Smooth muscle cell of the brain vasculature (primary cell): ENCODE measurements around the gene PRR15L.
"Not testable (repeated sequence)": the region's sequence is repeated elsewhere in the genome, so short reads cannot be mapped to it uniquely, and the experiment has no call there.

Experiments used
- DNase-seq: peaks from one replicate; pipeline ENCODE4 v3.0.0-alpha.2; 2012; ENCODE audit warnings: low read depth, low spot score

Gene PRR15L

DNA sequence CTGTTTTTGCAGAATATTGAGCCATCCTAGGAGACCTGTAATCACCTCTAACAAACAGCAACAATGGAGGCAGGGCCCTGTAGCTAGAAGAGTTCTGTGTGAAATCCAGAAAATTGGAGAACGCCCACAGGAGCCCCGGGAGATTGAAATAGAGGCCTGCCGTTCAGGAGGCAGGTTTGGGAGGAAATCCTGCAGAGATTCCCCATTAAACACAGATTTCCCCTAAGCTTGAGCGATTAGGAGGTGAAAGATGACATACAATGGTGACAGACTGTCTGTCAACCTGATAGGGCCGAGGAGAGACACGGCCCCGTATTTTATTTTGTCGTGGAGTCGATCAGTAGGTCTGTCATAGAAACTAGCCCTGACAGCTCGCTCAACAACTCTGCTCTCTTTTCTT, 31.5 kb upstream of the PRR15L start:
- DNase-seq: no peak

DNA sequence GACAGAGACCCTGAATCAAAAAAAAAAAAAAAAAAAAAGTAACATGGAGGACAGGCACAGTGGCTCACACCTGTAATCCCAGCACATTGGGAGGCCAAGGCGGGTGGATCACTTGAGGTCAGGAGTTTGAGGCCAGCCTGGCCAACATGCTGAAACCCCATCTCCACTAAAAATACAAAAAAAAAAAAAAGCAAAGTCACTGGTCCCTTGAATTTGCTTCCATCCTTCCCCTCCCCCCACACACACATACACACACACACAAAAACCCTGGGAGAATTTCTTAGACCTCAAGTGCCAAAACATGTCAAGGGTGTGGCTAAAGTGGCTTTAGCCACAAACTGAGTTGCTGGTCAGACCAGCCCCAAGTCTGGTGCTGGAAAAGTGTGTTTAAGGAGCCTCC, 30.8 kb upstream of the PRR15L start:
- DNase-seq: not testable (repeated sequence)

DNA sequence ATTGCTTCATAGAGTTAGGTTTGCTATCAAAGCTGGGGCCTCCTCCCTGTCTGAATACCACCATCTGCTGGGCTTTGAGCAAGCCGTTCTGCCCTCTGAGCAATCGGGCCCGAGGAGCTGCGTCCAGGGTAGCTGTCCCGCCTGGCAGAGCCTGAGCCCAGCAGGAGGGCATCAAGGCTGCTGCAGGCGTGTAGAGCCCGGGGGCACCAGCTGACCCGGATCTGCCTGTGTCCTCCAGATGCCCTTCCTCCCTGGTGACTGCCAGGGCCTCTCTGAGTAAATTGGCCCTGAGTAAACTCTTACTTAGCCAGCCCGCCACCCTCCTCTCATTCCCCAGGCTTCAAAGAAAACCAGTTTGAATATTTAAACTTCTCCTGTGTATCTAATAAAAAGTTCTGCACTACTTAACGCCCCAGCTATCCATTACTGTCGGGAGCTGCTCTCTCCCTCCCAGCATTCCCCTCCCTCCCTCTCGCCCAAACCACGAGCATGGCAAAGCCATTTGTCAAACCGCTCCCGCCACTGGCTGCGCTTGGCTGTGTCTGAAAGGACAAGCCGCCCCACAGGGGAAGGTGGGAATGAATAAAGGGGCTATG, 29.7 kb upstream of the PRR15L start:
- DNase-seq: no peak

DNA sequence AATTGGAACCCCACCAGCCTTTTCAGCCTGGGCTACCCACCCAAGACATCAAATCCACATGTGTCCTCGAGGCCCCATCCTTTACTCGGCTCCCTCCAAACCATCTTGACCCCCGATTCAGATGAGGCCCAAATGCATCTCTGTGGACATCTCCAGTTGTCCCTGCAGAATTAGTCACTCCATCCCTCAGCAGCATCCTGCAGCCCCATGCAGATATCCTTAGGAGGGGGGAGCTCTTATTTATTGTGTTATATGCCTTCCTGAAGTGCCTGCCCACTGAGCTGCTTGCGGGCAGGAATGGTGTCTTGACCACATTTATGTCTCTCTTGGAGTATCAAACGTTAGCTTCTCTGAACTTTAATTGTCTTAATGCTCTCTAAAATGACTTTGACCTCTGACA, 28.8 kb upstream of the PRR15L start:
- DNase-seq: no peak

DNA sequence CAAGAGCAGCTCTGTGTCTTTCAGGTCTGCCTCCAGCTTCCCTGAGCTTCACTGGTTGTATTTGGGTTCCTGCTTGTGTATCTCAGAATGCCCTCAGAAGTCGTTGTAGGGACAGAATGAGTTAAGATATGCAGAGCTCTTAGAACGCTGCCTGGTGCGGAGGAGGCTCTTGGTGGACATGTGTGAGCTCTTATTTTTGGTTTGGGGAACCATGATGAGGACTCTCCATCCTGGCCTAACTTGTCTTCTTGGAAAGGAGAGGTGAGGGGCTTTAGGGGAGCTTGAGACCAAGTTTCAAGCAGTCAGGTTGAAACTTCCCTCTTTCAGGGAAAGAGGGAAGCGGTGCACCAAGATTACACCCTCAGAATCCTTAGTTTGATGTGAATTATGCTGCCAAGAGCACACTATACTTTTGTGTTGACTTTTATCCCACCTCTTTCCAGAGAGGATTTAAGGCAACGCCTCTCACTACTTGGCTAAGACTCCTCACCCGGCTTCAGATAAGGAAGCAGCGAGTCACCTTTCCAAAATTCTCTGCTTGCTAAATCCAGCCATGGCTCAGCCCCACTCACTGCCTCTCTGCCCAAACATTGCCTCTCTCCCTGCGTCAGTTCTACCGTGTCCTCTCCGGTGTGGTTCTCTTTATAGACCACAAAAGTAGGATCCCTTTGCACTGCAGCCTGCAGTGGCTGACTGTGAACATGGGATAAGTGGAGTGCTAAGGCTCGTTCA, 26.0 kb upstream of the PRR15L start:
- DNase-seq: no peak

DNA sequence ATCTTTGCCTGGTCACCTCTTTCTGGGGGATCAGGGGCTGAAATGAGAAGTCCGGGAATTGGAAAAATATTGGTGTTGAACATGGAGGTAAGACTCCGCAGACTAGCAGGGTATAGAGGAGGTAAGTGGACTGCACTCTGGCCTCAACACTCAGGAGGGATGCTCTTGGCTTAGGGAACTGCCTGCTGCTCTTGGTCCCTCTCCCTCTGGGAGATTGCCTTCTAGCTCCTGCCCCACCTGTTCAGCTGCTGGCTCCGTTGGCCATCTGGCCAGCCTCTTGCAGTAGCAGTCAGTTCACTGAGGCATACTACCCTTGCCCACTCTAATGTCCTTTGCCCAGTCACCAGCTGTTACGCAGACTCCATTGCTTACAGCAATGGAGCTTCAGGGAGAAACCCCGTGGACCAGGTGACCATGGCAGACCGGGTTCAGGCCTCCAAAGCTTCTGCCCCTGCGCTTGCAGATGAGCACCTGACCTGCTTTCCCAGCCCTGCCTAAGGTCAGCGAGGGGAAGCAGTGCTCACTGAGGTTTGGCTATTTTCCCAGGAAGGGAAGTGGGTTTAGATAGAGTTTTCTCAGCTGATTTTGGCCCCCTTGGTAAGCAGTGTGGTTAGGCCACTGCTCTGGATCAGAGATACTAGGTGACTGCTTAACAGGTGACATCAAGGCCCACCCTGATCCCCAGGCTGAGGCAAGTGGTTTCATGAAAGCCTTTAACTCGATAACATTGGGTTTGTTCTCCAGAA, 25.1 kb upstream of the PRR15L start:
- no peak for DNase-seq

DNA sequence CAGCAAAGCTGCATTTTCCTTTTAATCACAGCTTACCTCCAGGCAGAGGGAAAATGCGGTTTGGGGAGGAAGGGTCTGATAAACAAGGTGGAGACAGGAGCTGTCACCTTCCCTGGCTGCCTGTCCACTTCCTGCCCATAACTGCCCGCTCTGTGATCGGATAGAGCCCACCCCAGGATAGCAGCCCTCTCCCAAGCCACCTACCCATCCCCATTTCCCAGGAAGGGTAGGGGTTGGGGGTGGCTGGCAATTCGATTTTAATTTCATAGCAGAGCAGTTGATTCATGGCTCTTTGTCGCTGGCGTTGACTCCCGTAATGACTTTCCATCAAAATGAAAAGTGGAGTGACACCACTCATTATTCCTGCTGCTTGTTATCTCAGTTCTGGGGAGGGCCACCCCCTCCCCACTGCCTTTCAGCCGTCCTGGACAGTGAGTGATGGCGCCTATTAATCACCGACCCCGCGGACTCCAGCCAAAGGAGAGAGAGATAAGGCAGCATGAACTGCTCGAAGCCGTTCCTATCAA, 24.5 kb upstream of the PRR15L start:
- no peak for DNase-seq

DNA sequence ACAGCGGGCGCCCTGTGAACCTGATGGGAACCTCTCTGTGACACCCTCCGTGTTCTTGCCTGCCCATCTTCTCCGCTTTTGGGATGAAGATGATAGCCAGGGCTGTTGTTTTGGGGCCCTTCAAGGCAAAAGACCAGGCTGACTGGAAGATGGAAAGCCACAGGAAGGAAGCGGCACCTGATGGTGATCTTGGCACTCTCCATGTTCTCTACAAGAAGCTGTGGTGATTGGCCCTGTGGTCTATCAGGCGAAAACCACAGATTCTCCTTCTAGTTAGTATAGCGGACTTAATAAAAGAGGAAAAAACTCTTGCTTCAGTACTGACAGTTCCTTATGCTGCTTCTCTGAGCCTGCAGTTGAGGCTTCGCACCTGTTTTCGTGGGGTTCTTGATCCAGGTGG, 23.8 kb upstream of the PRR15L start:
- no peak for DNase-seq

DNA sequence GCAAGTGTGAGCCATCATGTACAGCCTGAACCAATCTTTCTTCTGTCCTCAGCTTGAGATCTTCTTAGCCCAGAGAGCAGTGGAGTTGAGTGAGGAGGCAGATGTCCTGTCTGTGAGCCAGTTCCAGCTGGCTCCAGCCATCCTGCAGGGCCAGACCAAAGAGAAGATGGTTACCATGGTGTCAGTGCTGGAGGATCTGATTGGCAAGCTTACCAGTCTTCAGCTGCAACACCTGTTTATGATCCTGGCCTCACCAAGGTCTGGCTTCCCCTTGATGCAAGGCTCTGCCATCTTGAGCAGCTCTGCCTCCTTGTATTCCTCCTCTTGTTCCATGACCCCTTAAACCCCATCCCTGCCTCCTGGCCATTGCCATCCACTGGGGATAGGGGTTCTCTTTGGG, 22.9 kb upstream of the PRR15L start:
- no peak for DNase-seq

DNA sequence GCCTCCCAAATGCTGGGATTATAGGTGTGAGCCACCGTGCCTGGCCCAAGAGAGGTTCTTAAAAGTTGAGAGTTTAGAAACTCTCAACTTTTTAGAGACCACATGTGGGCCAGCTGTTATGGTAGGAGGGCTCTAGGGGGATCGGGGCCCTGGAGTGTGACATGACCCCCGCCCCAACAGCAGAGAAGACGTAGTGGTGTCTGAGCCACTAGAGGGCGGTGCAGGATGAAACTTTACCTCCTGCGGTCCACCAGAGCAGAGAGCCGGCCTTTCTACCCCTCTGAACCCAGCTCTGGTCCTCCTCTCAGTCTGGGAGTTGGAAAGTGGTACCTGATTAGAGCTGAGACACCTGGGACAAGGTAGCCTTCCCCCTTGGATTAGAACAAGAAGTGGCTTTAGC, 20.6 kb upstream of the PRR15L start:
- DNase-seq: no peak

DNA sequence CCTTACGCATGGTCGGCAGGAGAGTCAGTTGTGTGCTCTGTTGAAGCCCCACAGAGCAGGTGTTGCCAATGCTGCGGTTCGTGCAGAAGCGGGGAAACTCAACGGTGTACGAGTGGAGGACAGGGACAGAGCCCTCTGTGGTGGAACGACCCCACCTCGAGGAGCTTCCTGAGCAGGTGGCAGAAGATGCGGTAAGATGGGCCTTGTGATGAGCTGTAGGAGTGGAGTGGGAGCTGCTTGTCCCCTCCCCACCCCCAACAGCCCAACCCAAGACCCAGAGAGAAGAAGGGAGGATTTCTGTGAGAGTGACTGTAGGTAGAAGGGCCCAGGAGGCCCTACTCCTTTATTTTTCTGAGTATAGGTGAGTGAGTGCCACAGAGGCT, 18.1 kb upstream of the PRR15L start:
- DNase-seq: no peak

DNA sequence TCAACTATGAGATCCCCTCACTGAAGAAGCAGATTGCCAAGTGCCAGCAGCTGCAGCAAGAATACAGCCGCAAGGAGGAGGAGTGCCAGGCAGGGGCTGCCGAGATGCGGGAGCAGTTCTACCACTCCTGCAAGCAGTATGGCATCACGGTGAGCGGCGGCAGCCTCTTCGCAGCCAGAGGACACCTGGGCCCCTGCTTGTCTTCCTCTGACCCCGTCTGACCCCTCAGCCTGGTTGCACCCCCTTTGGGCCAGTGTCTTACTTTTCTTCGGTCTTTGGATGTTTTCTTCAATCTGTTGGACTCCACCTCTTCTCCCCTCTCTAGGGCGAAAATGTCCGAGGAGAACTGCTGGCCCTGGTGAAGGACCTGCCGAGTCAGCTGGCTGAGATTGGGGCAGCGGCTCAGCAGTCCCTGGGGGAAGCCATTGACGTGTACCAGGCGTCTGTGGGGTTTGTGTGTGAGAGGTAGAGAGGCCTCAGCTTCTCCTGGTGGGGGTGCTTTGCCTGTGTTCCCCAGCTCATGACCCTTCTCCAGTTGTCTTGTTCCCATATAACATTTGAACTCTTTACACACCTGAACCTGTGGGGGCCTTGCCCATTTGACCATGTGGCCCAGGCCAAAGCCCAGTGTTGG, 17.6 kb upstream of the PRR15L start:
- DNase-seq: no peak

DNA sequence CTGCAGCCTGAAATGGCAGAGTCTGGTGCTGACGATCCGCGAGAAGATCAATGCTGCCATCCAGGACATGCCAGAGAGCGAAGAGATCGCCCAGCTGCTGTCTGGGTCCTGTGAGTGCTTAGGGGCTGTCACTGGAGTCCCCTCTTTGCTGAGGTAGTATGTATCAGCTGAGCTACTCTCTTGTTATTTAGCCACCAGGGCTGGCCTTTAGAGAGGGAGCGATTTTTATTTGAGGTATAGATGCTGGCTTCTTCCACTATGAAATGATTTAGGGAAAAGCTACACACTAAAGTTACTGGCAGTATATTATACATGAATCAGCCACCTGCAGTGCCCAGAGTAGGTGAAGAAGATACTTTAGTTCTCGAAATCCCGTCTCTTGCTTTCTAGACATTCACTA, 15.9 kb upstream of the PRR15L start:
- no peak for DNase-seq

DNA sequence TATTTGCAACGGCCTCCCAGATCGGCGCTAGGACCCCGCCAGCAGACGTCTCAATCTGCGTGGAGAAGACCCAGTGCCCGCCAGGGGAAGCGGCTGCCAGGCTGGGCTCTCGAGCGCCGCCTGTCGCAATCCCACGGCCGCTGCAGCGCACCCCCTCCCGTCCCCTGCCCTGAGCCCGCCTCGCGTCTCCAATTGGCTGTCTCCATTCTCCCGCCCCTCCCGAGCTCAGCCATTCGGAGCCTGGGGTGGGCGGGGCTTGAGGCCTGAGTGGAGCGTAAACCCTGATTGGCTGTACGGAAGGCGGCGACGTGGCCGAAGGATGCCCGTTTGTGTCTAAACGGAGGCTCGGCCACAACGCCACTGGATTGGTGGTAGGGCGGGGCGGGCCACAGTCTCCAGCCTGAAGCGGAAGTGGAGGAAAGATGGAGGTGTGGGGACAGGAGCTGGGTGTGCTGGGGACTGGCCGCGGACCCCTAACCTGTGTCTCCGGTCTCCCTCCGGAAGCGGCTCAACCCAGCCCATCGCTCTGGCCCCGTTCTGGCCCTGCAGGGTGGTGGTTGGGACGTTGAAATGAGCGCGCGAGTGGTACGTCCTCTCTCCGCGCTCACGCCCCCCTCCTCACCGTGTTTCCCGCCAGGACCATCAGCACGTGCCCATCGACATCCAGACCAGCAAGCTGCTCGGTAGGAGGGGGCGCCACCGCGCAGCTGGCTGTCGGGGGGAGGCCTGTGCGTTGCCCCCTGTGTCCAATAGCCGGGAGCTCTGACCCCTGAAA, 13.2 kb upstream of the PRR15L start, which contains the start of gene CDK5RAP3:
TSS of gene CDK5RAP3 (plus strand) at position 389 of the 775 bp plus-strand sequence. CDS start at position 423, 34 bp downstream.
- DNase-seq: peak; percentile 99

DNA sequence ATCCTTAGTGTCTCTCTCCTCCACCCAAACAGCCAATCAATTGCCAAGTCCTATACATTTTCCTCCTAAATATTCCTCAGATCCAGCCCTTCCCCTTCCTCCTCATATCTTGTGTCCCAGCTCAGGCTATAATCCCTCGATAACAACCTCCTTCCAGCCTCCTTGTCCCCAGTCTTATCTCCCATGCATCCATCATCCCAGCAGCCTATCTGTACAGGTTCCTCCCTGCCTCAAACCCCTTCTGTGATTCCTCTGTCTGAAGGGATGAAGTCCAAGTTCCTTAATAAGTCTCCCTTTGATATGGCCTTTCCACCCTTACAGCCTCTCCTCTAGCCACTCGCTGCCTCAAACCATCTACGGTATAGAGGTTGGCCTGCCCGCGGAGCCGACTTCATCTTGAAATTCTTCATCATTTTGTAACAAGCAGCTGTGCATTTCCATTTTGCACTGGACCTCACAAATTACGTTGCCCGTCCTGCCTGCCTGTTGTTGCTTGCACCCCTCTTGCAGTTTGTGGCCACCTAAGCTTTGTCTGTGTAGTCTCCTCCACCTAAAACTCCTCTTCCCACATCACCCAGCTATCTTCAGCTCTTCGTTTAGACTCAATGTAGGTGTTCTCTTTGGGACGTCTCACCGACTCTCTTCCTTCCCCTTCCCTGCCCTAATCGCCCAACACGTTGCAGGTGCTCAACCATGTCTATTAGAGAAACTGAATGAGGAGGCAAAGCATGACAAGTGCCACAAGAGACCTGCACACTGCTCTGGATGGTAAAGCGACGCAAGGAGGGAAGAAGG, 12.4 kb upstream of the PRR15L start:
- DNase-seq: no peak

DNA sequence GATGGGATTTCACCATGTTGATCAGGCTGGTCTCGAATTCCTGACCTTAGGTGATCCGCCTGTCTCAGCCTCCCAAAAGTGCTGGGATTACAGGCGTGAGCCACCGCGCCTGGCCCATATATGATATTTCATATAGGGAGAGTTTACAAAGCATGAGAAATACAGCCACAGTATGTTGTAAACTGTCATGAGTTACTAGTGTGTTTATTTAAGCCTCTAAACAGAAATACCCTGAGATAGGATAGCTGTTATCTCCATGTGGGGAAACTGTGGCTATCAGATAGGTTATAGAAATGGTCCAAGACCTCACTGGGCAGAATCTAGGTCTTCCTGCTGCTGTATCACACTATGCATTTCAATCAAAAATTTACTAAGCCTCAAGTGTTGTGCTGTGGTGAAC, 11.2 kb upstream of the PRR15L start:
- no peak for DNase-seq

DNA sequence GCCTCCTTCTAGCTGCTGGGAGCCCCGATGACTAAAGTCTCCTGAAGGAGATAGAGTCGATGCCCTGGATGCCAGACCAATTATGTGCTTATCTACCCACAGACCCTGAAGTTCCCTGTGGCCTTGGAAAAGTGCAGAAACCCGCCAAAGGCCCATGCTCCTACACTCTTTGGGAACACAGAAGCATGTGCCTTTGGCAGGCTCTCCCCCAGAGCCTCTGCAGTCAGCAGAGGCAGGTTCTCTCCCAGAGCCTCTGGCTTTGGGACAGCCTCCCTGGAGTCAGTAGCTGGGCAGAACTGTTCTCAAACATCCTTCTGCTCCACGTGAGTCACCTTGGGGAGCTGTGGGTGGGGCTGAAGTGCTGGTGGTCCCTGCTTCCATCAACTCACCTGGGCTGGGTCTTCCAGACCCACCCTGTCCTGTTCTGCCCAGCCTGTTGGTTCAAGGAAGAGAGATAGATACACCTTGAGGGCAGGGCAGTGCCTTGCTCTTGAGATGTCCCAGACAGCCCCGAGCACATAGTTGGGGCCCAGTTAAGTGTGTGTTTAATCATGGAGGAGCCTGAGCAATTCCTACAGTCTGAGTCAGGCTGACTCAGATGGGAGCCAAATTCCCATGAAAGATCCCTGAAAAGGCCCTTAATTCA, 10.0 kb upstream of the PRR15L start:
- DNase-seq: no peak

DNA sequence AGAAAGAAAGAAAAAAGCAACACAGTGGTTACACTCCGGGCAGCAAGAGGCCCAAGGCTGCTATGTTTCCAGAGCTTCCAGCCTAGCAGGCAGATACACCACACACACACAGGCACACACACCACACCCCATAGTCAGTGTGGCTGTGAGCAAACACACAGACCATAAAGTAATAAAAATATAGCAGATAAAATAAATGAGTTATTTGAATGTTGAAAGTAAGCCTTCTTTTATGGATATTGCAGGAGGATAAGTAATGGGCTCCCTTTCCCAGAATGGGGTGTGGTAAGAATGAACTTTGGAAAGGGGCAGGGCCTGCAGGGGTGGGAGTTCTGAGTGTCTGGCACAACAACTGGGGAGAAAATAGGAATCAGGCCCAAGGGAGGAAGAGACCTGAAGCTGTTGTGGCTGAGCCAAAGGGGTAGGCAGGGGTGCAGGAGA, 8.4 kb upstream of the PRR15L start:
- DNase-seq: no peak

DNA sequence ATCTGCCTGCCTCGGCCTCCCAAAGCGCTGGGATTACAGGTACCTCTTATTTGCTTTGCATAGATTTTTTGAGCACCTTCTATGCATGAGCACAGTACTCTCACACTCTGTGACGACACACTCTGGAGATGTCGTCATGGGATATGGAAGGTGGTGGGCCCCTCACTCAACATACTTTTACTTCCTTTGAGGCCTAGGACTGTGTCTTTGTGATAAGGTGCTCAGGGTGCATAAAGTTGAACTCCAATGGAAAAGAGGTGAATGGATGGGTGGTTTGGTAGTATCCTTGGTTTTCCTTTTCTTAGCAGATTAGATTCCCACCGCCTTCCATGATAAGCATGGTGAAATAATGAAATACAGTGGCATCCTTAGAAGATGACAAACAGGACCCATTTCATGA, 7.2 kb upstream of the PRR15L start:
- no peak for DNase-seq

DNA sequence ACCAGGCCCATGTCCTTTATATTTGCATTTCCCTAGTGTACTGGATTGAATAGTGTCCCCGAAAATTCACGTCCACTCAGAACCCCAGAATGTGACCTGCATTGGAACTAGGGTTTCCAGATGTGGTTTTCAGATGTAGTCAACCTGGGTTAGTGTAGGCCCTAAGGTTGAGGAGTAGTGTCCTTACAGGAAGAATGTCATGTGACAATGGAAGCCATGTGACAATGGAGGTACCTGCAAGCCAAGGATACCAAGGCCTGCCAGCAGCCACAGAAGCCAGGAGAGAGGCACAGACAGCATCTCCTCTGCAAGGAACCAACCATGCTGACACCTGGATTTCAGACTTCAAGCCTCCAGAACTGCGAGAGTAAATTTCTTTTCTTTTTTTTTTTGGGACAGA, 5.2 kb upstream of the PRR15L start:
- DNase-seq: no peak
